HepG2 (cell line): ENCODE results near the gene MRGPRF. TPM values are rescaled to one million over a fixed set of nuclear protein-coding genes. Genes with fewer than 3 reads are reported as not detected.

ENCODE experiments used
- ATAC-seq: fragments of 200-7000 bp; cut with Tn5 transposase; 3 replicates; pipeline ENCODE4 v1.9.1; 2020; ENCODE audit warnings: mild to moderate bottlenecking, moderate library complexity
- BruUV-seq: library from RNA; stranded (reverse); fragments of 400-500 nt; replicated peaks from 2 replicates; lab custom pipeline; 2021; lab: Mats Ljungman, UMichigan
- CTCF ChIA-PET: fragments of 300-600 bp; formaldehyde crosslinking; extraction: SDS; loops from one replicate; lab custom pipeline; 2021; ENCODE audit warnings: low total read pairs, inconsistent platforms, low intra/inter-chr PET ratio; lab: Yijun Ruan, JAX
- POLR2A ChIA-PET: fragments of 350-600 bp; sonication (Branson Sonifier 250); formaldehyde crosslinking; loops from one replicate; lab custom pipeline; 2020; ENCODE audit warnings: antibody characterized with exemption, inconsistent platforms; lab: Yijun Ruan, JAX
- DNase-seq: peaks from one replicate; pipeline ENCODE4 v3.0.0-alpha.2; 2015; ENCODE audit warnings: low spot score
- FAIRE-seq: peaks from 3 replicates; lab custom pipeline; 2011; peaks lifted over from hg19 to GRCh38; lab: Jason Lieb, UNC
- H2AFZ ChIP-seq: one replicate; pipeline ENCODE4 v1.6.1; 2011; ENCODE audit warnings: low read length, inconsistent platforms
- H3K27ac ChIP-seq: fragments of 300-600 bp; 3 replicates; pipeline ENCODE4 v1.8.0; 2011; ENCODE audit warnings: mixed run types, mild to moderate bottlenecking, mixed read lengths, low read length, inconsistent platforms; ENCODE audit not compliant: insufficient read depth; ENCODE audit errors: extremely low read length
- H3K27me3 ChIP-seq, 2 experiments: fragments of 200-600 bp in 1 of 2; 2 replicates in 1 of 2; 3 replicates in 1 of 2; pipeline versions ENCODE4 v1.6.0 to v1.8.0; 2011; ENCODE audit warnings: low read length in 2 of 2, mild to moderate bottlenecking in 2 of 2, moderate library complexity in 2 of 2, inconsistent platforms in 1 of 2; ENCODE audit not compliant: insufficient read depth in 2 of 2, control insufficient read depth in 1 of 2
- H3K36me3 ChIP-seq, 2 experiments: fragments of 200-600 bp in 1 of 2; replicated peaks in 1 of 2; 2 replicates in 1 of 2; 3 replicates in 1 of 2; pipeline versions ENCODE4 v1.5.1 to v1.8.0; 2011; ENCODE audit warnings: low read length in 2 of 2, inconsistent platforms in 1 of 2; ENCODE audit not compliant: insufficient read depth in 2 of 2, control insufficient read depth in 1 of 2
- H3K4me1 ChIP-seq: 2 replicates; pipeline ENCODE4 v1.5.1; 2012; ENCODE audit warnings: low read length, inconsistent platforms; ENCODE audit not compliant: insufficient read depth
- H3K4me2 ChIP-seq: 2 replicates; pipeline ENCODE4 v1.6.0; 2011; ENCODE audit warnings: low read depth, low read length, inconsistent platforms
- H3K4me3 ChIP-seq, 3 experiments: fragments of 200-600 bp in 1 of 3; sonication (generic), shearing (Covaris generic) in 1 of 3; replicated peaks in 1 of 3; 2 replicates each; pipeline ENCODE4 v1.5.1; 2011 to 2016; ENCODE audit warnings: low read length in 3 of 3, inconsistent platforms in 2 of 3, low read depth in 2 of 3, mild to moderate bottlenecking in 2 of 3, control low read depth in 1 of 3, mixed read lengths in 1 of 3; ENCODE audit not compliant: insufficient read depth in 1 of 3
- H3K79me2 ChIP-seq: one replicate; pipeline ENCODE4 v1.6.1; 2011; ENCODE audit warnings: low read length, inconsistent platforms; ENCODE audit not compliant: insufficient read depth
- H3K9ac ChIP-seq: 2 replicates; pipeline ENCODE4 v1.6.0; 2011; ENCODE audit warnings: mild to moderate bottlenecking, low read depth, low read length, inconsistent platforms; ENCODE audit not compliant: insufficient read depth
- H3K9me3 ChIP-seq: 2 replicates; pipeline ENCODE4 v1.5.1; 2012; ENCODE audit warnings: mild to moderate bottlenecking, low read length
- H4K20me1 ChIP-seq: 2 replicates; pipeline ENCODE4 v1.6.0; 2011; ENCODE audit warnings: inconsistent platforms, mild to moderate bottlenecking, low read length, moderate library complexity; ENCODE audit not compliant: insufficient read depth
- AHDC1 ChIP-seq: sonication (generic); formaldehyde crosslinking; IDR thresholded peaks from 2 replicates; pipeline ENCODE4 v1.5.1; 2020; ENCODE audit warnings: mild to moderate bottlenecking, missing genetic modification reagents, borderline replicate concordance
- GLI4 ChIP-seq: sonication (generic); formaldehyde crosslinking; IDR thresholded peaks from 2 replicates; pipeline ENCODE4 v1.5.1; 2020; ENCODE audit warnings: missing genetic modification reagents, mild to moderate bottlenecking, moderate library complexity, borderline replicate concordance
- SP140L ChIP-seq: sonication (generic); formaldehyde crosslinking; IDR thresholded peaks from 2 replicates; pipeline ENCODE4 v1.4.0; 2020; ENCODE audit warnings: missing genetic modification reagents, borderline replicate concordance
- ZNF281 ChIP-seq: sonication (generic); formaldehyde crosslinking; IDR thresholded peaks from 2 replicates; pipeline ENCODE4 v1.4.0; 2020; ENCODE audit warnings: missing genetic modification reagents, borderline replicate concordance
- ZNF512B ChIP-seq: sonication (generic); formaldehyde crosslinking; IDR thresholded peaks from 2 replicates; pipeline ENCODE4 v1.5.1; 2020; ENCODE audit warnings: missing genetic modification reagents, mild to moderate bottlenecking, borderline replicate concordance
- ZNF770 ChIP-seq: sonication (generic); formaldehyde crosslinking; IDR thresholded peaks from 2 replicates; pipeline ENCODE4 v1.5.0; 2020; ENCODE audit warnings: mild to moderate bottlenecking, missing genetic modification reagents
- WGBS: methylation state at CpG from one replicate; pipeline ENCODE4 v1.1.6; 2017; ENCODE audit warnings: low lambda C conversion rate; 5-methylcytosine and 5-hydroxymethylcytosine counted together
- in situ Hi-C: cut with HindIII; loops from 2 replicates; pipeline ENCODE4 v1.10.0; 2017; ENCODE audit warnings: low pct_unique_long_range_greater_than_20kb; ENCODE audit not compliant: extremely low pct_ligation_motif_present
- intact Hi-C: fragments of 100-400 bp; cut with micrococcal nuclease; formaldehyde crosslinking; loops from one replicate; pipeline ENCODE4 v1.10.0; 2022; ENCODE audit not compliant: unreplicated experiment
- polyA plus RNA-seq, 8 experiments: library from polyadenylated mRNA; depleted of rRNA in 3 of 8; stranded (reverse) in 7 of 8; unstranded in 1 of 8; fragments of >200 nt; fragmentation: Illumina TruSeq in 4 of 8; extraction: Trizol in 4 of 8; gene quantifications; 2 replicates each; pipeline versions ENCODE4 v1.2.1 to v1.2.3, GENCODE V29; 2011 to 2016; ENCODE audit warnings: low read depth in 4 of 8, missing spikeins in 1 of 8, mixed read lengths in 1 of 8; ENCODE audit not compliant: insufficient read depth in 1 of 8
- total RNA-seq, 5 experiments: library from RNA; depleted of rRNA; stranded (reverse); fragments of >200 nt; fragmentation: Illumina TruSeq; extraction: Trizol; gene quantifications; 2 replicates each; pipeline ENCODE4 v1.2.3, GENCODE V29; 2016; ENCODE audit warnings: low read depth in 1 of 5

MRGPRF gene
- total and polyA plus RNA-seq, 2 of the 13 experiments (the other 11 are each of a cell fraction or from before 2014, with no cell fraction given) = not detected

- TF ChIP-seq ZNF512B (CRISPR knock-in tag) = no peak
- TF ChIP-seq GLI4 (CRISPR knock-in tag) = no peak
- no peak for TF ChIP-seq SP140L (CRISPR knock-in tag)
Observed at GRCh38 chr11:69039501-69039900, 26.5 kb upstream of the MRGPRF start (continued).

GRCh38 chr11:69037544-69037943 lies 24.5 kb upstream of the MRGPRF start:
- no peaks in the 10 kb centered on the region for H3K9me3 ChIP-seq
- FAIRE-seq (no peak), ATAC-seq (no peak), DNase-seq (no peak)
- H3K4me2 ChIP-seq = no peak overlapping the region
- no peak overlapping the region for H2AFZ ChIP-seq
- in situ Hi-C loops = no loop called here
- no peaks in the 10 kb centered on the region for H4K20me1 ChIP-seq
- intact Hi-C loops = no loop called here
- no peaks in the 10 kb centered on the region for H3K4me1 ChIP-seq
- no peak overlapping the region for H3K27ac ChIP-seq
- H3K79me2 ChIP-seq = no peaks in the 10 kb centered on the region
- peaks cover 1 to 20% of the 10 kb centered on the region in 2 experiments; a peak in 4 of 5 replicates for H3K27me3 ChIP-seq
- WGBS = 16% methylated on average over 2 of the region's 8 CpGs
- ChIA-PET POLR2A (no interaction called here), CTCF (no interaction called here)
- no TSS peak for BruUV-seq
- no peaks in the 10 kb centered on the region for H3K36me3 ChIP-seq
- H3K4me3 ChIP-seq = no peak overlapping the region
- no peak overlapping the region for H3K9ac ChIP-seq
- no peak for TF ChIP-seq AHDC1 (CRISPR knock-in tag)
- TF ChIP-seq ZNF770 (CRISPR knock-in tag) = no peak
- no peak for TF ChIP-seq ZNF281 (CRISPR knock-in tag)
